Right renal cortex interstitium (tissue), 3 donors: Measurements from ENCODE around the gene PCBP1. TPM values are rescaled to one million over a fixed set of nuclear protein-coding genes. Genes with fewer than 3 reads are reported as not detected.
"Not testable (repeated sequence)": the region's sequence is repeated elsewhere in the genome, so short reads cannot be mapped to it uniquely, and the experiment has no call there.

Experiments
- DNase-seq, 3 donors: peaks; one replicate each; pipeline ENCODE4 v3.0.0-alpha.2; 2013; ENCODE audit warnings: low read depth in 3 of 3, low spot score in 2 of 3
- polyA plus RNA-seq, 3 donors: library from polyadenylated mRNA; unstranded; fragments of 120-200 nt; gene quantifications; one replicate each; pipeline ENCODE4 v1.2.1, GENCODE V29; 2013; ENCODE audit not compliant: insufficient read length in 3 of 3

Gene PCBP1
- polyA plus RNA-seq, 3 donors: 237 to 285 (median 260) TPM

- no peak for DNase-seq
Measured at GRCh38 chr2:70123051-70123828, 36.0 kb downstream of the PCBP1 start.

GRCh38 chr2:70123829-70124116 lies 36.5 kb downstream of the PCBP1 start:
- no peak for DNase-seq

DNA sequence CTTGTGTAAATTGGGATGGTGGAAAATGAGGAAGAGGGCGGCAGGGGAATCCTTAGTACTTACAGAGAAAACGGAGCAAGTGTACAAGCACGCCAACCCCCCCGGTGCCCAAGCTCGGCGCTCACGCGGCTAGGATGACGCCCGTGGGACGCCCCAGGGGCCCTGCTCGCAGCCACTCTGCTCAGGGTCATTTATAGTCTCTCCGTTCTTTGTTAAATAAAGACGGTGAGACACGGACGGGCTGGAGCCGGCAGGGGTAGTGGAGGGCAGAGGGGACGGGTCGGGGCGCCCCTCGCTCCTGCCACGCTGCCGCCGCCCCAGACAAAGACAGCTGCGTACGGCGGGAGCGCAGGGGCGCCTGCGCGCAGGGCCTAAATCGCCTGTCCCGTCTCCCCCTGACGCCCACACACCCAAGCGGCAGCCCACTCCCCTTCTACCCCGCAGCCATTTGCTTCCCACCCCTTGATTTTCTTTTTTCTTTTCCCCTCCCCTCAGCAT lies 37.8 kb downstream of the PCBP1 start:
- no peak for DNase-seq

DNA sequence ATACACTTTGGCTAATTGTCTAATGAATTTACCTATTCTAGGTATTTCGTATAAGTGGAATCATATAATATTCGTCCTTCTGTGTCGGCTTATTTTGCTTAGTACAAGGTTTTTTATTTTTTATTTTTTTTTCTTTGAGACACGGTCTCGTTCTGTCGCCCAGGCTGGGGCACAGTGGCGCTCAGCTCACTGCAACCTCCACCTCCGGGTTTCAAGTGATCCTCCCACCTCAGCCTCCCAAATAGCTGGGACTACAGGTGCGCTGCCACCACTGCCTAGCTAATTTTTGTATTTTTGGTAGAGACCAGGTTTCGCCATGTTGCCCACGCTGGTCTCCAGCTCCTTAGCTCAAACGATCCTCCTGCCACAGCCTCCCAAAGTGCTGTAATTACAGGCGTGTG lies 38.2 kb downstream of the PCBP1 start:
- DNase-seq: no peak

DNA sequence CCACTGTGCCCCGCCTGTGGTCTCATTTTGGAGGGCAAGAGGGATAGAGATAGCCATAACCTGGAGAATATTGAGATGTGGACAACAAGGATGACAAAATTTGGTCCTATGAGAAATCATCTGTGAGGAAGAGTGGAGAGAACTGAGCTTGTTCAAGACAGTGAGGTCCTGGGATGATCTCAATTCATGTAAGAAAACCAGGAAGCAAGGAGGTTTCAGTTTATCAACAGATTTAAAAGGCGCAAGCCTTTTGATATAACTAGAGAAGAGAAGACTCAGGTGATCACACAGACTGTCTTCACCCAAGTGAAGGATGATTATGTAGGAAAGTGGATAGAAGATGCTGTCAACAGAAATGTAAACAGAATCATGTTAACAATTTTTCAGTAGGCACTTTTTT lies 39.1 kb downstream of the PCBP1 start:
- DNase-seq: no peak

DNA sequence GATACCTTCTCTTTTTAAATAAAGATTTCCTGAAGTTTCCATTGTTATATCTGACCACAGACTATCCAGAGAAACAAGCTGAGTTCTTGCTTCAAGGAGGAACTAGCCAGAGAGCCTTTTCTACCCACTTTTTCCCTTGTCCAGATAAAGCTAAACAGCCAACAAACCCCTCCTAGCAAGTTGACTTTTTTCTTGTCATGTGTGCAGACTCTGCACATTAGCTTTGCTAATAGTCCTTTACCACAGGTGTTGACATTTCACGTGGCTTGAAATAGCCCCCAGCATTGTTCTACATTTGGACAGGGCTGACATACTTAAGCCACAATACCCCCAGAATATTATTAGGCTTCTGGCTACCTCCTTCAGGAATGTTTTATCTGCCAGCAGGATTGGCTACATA lies 40.7 kb downstream of the PCBP1 start:
- DNase-seq: no peak

DNA sequence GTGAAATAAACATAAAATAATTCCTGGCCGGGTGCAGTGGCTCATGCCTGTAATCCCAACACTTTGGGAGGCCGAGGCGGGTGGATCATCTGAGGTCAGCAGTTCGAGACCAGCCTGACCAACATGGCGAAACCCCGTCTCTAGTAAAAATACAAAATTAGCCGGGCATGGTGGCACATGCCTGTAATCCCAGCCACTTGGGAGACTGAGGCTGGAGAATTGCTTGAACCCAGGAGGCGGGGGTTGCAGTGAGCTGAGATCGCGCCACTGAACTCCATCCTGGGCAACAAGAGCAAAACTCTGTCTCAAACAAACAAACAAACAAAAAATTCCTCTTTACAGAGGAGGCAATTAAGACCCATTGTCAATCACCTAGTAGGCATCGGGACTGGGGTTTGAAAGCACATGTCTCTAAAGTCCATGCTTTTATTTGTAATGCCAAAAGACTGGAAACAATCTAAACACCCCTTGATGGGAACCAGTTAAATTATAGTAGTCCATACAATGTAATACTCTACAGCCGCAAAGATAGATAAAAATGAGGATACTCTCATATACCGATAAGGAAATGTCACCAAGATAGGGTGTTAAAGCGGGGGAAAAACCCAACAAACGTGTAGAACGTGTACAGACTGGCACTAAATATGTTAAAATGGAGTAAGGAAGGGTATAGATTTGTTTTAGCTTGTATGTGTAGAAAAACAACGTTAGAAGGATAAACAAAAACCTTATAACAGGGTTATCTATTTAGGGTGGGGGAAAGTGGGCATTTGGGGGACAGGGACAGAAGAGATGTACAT lies 44.3 kb downstream of the PCBP1 start:
- DNase-seq: not testable (repeated sequence)

DNA sequence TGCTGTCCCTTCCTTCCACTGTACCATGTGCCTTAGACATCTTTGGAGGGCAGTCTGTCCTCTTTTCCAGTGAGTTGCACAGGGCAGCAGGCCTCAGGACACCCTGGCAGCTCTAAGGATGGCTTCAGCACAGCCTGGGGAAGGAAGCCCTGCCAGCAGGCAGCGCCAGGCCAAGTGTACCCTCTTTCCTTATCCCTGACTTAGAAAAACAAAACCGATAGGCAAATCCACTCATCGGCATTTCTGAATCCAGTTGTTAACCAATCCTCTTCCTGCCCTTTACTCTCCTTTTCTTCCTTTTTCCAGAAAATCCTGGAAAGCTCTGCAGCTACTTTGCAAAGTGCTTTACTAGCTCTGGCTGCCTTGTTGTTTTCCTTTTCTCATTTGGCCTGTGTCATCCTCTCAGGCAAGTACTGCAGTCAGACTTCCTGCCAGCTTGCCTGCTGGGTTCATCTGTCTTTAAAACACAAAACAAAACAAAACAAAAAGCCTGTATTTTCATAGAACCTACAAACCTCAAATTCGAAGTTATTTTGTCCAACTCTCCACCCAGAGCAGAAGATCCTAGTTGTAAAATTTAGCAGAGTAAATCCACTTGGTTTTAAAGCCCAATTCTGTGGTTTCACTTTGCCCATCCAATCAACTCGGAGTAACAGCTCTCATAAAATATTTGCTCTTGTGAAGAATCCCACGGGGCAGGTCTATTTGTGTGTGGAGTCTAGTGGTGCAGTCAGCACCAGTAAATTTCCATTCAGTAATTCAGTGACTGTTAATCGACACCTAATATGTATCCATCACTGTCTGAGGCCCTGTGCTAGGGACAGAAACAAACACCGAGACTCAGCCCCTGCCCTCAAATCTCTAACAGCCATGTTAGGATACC lies 45.2 kb downstream of the PCBP1 start:
- DNase-seq: no peak

DNA sequence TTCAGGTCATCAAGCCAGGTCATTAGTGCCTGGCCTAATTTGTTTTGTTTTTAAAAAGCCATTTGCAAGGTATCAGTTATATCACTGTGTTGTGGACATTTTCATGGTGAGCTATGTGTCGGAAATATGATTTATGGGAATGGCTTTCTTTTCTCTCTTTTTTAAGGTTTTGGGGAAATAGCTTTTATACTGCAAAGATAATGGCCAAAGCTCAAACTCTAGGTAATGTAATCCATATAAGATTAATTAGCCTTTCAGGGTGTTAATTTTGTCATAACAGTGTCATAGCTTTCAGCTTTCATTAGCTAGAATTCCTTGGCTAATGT lies 45.8 kb downstream of the PCBP1 start:
- DNase-seq: no peak

DNA sequence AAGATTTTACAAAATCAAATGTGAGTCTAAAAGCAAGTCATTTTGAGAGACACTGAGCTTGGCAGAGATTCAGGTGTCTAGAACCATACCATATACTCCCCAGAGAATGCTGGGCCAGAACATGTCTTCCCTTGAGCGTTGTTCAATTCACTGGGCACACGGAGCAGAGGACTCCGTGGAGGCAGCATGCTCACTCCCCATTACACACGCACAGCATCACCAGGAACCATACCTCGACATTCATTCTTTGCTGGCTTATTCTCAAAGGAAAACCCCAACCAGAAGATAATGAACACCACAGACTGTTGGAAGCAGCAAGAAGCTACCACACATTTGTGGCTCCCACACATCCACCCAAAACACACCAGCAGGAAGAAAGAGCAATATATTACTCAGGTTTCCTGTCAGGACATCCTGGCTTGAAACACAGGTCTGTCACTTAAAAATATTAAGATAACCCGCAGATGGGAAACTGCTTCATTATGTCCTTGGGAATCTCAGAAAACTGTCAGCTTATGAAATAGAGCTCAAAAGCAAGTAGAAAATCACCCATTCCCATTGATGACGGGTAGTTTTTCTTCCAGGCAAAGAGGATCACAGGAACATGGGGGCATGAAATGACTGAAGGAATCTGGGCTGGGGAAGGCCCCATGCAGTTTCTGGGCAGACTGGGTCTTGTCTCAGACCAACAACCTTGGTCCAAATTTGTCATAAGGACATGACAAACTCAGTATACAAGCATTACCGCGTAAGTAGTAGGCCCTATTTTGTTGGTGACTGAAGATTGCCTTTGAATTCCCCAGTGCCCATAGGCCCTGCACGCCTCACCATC lies 46.4 kb downstream of the PCBP1 start:
- DNase-seq: no peak

GRCh38 chr2:70134323-70134983 lies 47.2 kb downstream of the PCBP1 start:
- not testable (repeated sequence) for DNase-seq

Other genes with a start within 250 kb of the PCBP1 start
- gene SNRNP27, start 193.5 kb upstream of the PCBP1 start, polyA plus RNA-seq: 10 to 100 TPM; 74.1 to 84.4 (median 77.2) TPM
- gene MXD1, start 172.4 kb upstream of the PCBP1 start, polyA plus RNA-seq: 10 to 100 TPM; 11.3 to 13.4 (median 12.4) TPM
- gene ASPRV1, start 125.8 kb upstream of the PCBP1 start, polyA plus RNA-seq: 1 to 10 TPM; 3.2 to 4.6 (median 3.9) TPM
- 10 to 100 TPM; 16.8 to 18.2 (median 16.9) TPM for gene C2orf42, start 103.5 kb downstream of the PCBP1 start, polyA plus RNA-seq
- gene TIA1, start 161.2 kb downstream of the PCBP1 start, polyA plus RNA-seq: 100 to 1,000 TPM; 448 to 537 (median 517) TPM
- gene PCYOX1, start 170.7 kb downstream of the PCBP1 start, polyA plus RNA-seq: 10 to 100 TPM; 83.6 to 86.0 (median 85.1) TPM
- gene SNRPG, start 206.3 kb downstream of the PCBP1 start, polyA plus RNA-seq: 100 to 1,000 TPM; 152 to 178 (median 168) TPM
- gene FAM136A, start 214.6 kb downstream of the PCBP1 start, polyA plus RNA-seq: 10 to 100 TPM; 75.4 to 81.5 (median 79.7) TPM